Tibial nerve (tissue), 4 donors: ENCODE results near the gene HRH1. TPM values are rescaled to one million over a fixed set of nuclear protein-coding genes. Genes with fewer than 3 reads are reported as not detected.

Experiments used
- DNase-seq, 2 donors: peaks; one replicate each; pipeline ENCODE4 v3.0.0-alpha.2; 2019; ENCODE audit warnings: low spot score in 2 of 2
- H3K27ac ChIP-seq, 4 donors: fragments of 200-600 bp; sonication (generic) in 3 of 4; one replicate each; pipeline ENCODE4 v1.5.1; 2017 to 2019; ENCODE audit warnings: mild to moderate bottlenecking in 1 of 4
- H3K27me3 ChIP-seq, 2 donors: fragments of 200-600 bp; sonication (generic) in 1 of 2; one replicate each; pipeline versions ENCODE4 v1.5.1 to v1.6.0; 2017 to 2019
- H3K36me3 ChIP-seq, 3 donors: fragments of 200-600 bp; sonication (generic); one replicate each; pipeline ENCODE4 v1.5.1; 2018 to 2019
- H3K4me1 ChIP-seq, 4 donors: fragments of 200-600 bp; sonication (generic) in 3 of 4; one replicate each; pipeline ENCODE4 v1.5.1; 2017 to 2019
- H3K4me3 ChIP-seq, 4 donors: fragments of 200-600 bp; sonication (generic) in 3 of 4; one replicate each; pipeline ENCODE4 v1.5.1; 2017 to 2019; ENCODE audit warnings: mild to moderate bottlenecking in 1 of 4, moderate library complexity in 1 of 4
- H3K9me3 ChIP-seq, 4 donors: fragments of 200-600 bp; sonication (generic) in 3 of 4; one replicate each; pipeline ENCODE4 v1.5.1; 2017 to 2019
- EP300 ChIP-seq, 2 donors: sonication (generic); formaldehyde crosslinking; IDR thresholded peaks; one replicate each; pipeline ENCODE4 v1.6.1; 2017; ENCODE audit warnings: antibody characterized with exemption in 2 of 2, mild to moderate bottlenecking in 1 of 2
- POLR2A ChIP-seq, 2 donors: fragments of 450-650 bp; IDR thresholded peaks; one replicate each; pipeline ENCODE4 v1.6.1; 2017; ENCODE audit warnings: antibody characterized with exemption in 2 of 2, mild to moderate bottlenecking in 2 of 2, moderate library complexity in 2 of 2
- WGBS, 2 donors: methylation state at CpG; one replicate each; pipeline ENCODE4 v1.1.5; 2018; 5-methylcytosine and 5-hydroxymethylcytosine counted together
- total RNA-seq, 4 donors: library from RNA; depleted of rRNA; stranded (reverse); fragments of >200 nt; gene quantifications; one replicate each; pipeline ENCODE4 v1.1.0, GENCODE V29; 2016
- TF ChIP-seq, protein P1 (sequence below), 5 experiments: fragments of 200-600 bp in 3 of 5; fragments of 450-650 bp in 2 of 5; sonication (generic) in 3 of 5; IDR thresholded peaks; one replicate each; pipeline ENCODE4 v1.5.1; 2016 to 2019; ENCODE audit warnings: antibody characterized with exemption in 5 of 5, mild to moderate bottlenecking in 3 of 5, moderate library complexity in 2 of 5

The HRH1 gene
- total RNA-seq, 4 donors from 2014 or later = 13.8 to 20.3 (median 15.9) TPM

- Histone ChIP-seq H3K27me3 (no peaks in the 10 kb centered on the region), H3K36me3 (peaks cover 0 to 11% (median 0%) of the 10 kb centered on the region in 3 donors), H3K4me3 (no peak overlapping the region), H3K4me1 (peaks cover 0 to 50% (median 14%) of the 10 kb centered on the region in 4 donors), H3K9me3 (no peaks in the 10 kb centered on the region), H3K27ac (peak overlapping the region in 3 of 4 donors; percentile 49 to 82 (median 78))
- WGBS, 2 donors = 81 to 83% methylated on average over 3 of the region's 3 CpGs
- no peak for DNase-seq
- TF ChIP-seq, protein P1, sequence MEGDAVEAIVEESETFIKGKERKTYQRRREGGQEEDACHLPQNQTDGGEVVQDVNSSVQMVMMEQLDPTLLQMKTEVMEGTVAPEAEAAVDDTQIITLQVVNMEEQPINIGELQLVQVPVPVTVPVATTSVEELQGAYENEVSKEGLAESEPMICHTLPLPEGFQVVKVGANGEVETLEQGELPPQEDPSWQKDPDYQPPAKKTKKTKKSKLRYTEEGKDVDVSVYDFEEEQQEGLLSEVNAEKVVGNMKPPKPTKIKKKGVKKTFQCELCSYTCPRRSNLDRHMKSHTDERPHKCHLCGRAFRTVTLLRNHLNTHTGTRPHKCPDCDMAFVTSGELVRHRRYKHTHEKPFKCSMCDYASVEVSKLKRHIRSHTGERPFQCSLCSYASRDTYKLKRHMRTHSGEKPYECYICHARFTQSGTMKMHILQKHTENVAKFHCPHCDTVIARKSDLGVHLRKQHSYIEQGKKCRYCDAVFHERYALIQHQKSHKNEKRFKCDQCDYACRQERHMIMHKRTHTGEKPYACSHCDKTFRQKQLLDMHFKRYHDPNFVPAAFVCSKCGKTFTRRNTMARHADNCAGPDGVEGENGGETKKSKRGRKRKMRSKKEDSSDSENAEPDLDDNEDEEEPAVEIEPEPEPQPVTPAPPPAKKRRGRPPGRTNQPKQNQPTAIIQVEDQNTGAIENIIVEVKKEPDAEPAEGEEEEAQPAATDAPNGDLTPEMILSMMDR (IDR thresholded peaks at IDR 0.05) = no peak
- no peak for TF ChIP-seq POLR2A (IDR thresholded peaks at IDR 0.05)
- no peak for TF ChIP-seq EP300 (IDR thresholded peaks at IDR 0.05)
Observed at GRCh38 chr3:11289864-11290263, 135.6 kb downstream of the HRH1 start.

DNA sequence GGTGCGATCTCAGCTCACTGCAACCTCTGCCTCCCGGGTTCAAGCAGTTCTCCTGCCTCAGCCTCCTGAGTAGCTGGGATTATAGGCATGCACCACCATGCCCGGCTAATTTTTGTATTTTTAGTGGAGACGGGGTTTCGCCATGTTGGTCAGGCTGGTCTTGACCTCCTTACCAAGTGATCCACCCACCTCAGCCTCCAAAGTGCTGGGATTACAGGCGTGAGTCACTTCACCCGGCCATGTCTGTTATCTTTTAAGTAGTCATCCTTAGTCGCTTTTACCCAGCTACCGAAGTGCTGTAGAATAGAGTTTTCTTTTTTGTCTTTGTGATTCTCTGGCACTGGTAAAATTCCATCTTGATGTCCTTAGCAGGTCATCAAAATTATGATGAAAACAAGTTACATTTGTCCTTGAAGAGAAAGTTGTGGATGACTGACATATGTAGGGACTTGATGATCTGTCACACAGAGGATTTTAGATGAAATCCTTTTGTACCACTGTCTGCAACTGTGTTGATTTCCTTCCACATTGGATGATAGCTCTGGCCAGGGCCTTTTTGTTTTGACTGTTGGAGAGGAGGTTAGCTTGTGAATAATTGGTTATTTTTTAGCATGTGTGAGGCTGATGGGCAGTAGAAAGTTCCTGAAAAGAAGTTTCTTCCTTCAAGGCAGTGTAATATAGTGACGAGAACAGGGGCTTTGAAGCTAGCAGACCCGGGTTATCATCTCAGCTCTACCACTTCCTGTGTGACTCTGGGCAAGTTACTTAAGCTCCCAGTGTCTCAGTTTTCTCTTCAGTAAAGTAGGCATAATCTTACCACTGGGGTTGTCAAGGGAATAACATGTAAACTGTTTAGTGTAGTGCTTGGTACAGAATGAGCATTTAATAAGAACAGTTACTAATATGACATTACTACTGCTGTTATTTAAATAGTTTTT, 136.7 kb downstream of the HRH1 start:
- Histone ChIP-seq H3K4me1 (peaks cover 0 to 48% (median 14%) of the 10 kb centered on the region in 4 donors), H3K27ac (peak overlapping the region in 3 of 4 donors; percentile 24 to 82 (median 46)), H3K9me3 (no peaks in the 10 kb centered on the region), H3K36me3 (peaks cover 0 to 8% (median 0%) of the 10 kb centered on the region in 3 donors), H3K27me3 (no peaks in the 10 kb centered on the region), H3K4me3 (no peak overlapping the region)
- WGBS, 2 donors = 90% methylated on average over 11 of the region's 11 CpGs
- DNase-seq = no peak
- TF ChIP-seq EP300 (IDR thresholded peaks at IDR 0.05) (no peak), POLR2A (IDR thresholded peaks at IDR 0.05) (no peak)
- TF ChIP-seq, protein P1 (IDR thresholded peaks at IDR 0.05) = no peak

GRCh38 chr3:11291808-11292207, 137.5 kb downstream of the HRH1 start:
- no peaks in the 10 kb centered on the region for H3K9me3 ChIP-seq
- DNase-seq = no peak
- H3K27ac ChIP-seq = peak overlapping the region in 1 of 4 donors; percentile 22
- no peak overlapping the region for H3K4me3 ChIP-seq
- peaks cover 0 to 44% (median 13%) of the 10 kb centered on the region in 4 donors for H3K4me1 ChIP-seq
- TF ChIP-seq, protein P1 (IDR thresholded peaks at IDR 0.05) = no peak
- TF ChIP-seq EP300 (IDR thresholded peaks at IDR 0.05) = no peak
- no peaks in the 10 kb centered on the region for H3K27me3 ChIP-seq
- WGBS, 2 donors = 95 to 96% methylated on average over 5 of the region's 5 CpGs
- H3K36me3 ChIP-seq = peaks cover 0 to 8% (median 0%) of the 10 kb centered on the region in 3 donors

GRCh38 chr3:11297126-11297525, 142.8 kb downstream of the HRH1 start:
- TF ChIP-seq POLR2A (IDR thresholded peaks at IDR 0.05) (no peak), EP300 (IDR thresholded peaks at IDR 0.05) (no peak)
- TF ChIP-seq, protein P1 (IDR thresholded peaks at IDR 0.05) = no peak
- no peak overlapping the region for H3K4me3 ChIP-seq
- no peaks in the 10 kb centered on the region for H3K4me1 ChIP-seq
- no peak overlapping the region for H3K27ac ChIP-seq
- H3K9me3 ChIP-seq = no peaks in the 10 kb centered on the region
- WGBS, 2 donors = 95 to 98% methylated on average over 4 of the region's 4 CpGs
- H3K36me3 ChIP-seq = peaks cover 0 to 37% (median 0%) of the 10 kb centered on the region in 3 donors
- no peaks in the 10 kb centered on the region for H3K27me3 ChIP-seq
- no peak for DNase-seq

DNA sequence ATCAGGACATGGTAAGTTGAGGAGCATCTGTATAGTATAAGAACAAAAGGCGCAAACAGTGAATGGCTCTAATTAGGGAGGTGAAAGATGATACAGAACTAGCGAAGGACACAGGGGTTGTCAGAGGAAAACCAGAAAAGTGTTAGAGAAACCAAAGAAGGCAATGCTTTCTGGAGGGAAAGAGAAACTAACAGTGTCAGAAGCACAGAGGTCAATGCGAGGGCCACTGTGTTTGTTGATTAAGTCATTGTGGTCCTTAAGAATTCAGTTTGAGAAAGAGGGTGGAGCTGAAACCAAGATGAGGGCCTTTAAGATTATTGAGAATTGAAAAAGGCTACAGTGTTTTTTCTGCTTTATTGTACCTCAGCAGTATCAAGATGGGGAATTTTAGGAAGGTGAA, 146.7 kb downstream of the HRH1 start:
- Histone ChIP-seq H3K27me3 (no peaks in the 10 kb centered on the region), H3K4me3 (no peak overlapping the region), H3K9me3 (no peaks in the 10 kb centered on the region), H3K4me1 (peaks cover 0 to 10% (median 0%) of the 10 kb centered on the region in 4 donors), H3K27ac (no peak overlapping the region), H3K36me3 (peaks cover 0 to 61% (median 0%) of the 10 kb centered on the region in 3 donors)
- 88 to 89% methylated on average over 3 of the region's 3 CpGs for WGBS, 2 donors
- TF ChIP-seq, protein P1 (IDR thresholded peaks at IDR 0.05) = no peak
- no peak for TF ChIP-seq POLR2A (IDR thresholded peaks at IDR 0.05)
- no peak for TF ChIP-seq EP300 (IDR thresholded peaks at IDR 0.05)
- DNase-seq = no peak
